Activated T-helper 1 cell treated with anti-CD3 and anti-CD28 coated beads, Interleukin-12 subunit alpha, Interleukin-12 subunit beta, Interleukin-2, Interleukin-4 antibody, amounts not matched to agents 30 ng/mL and 10 ng/mL and 1 ng/mL, durations not matched to agents 14 hours and 24 hours and 36 hours (primary cell): ENCODE data around the gene DYNC1H1. TPM values are rescaled to one million over a fixed set of nuclear protein-coding genes. Genes with fewer than 3 reads are reported as not detected.

Experiments
- DNase-seq: peaks from one replicate; pipeline ENCODE4 v3.0.0; 2021; ENCODE audit warnings: low spot score
- H3K27ac Mint-ChIP-seq: one replicate; pipeline ENCODE4 v1.8.0; 2021; ENCODE audit warnings: mild to moderate bottlenecking, mixed read lengths
- H3K27me3 Mint-ChIP-seq: one replicate; pipeline ENCODE4 v1.8.0; 2022; ENCODE audit warnings: mild to moderate bottlenecking, moderate library complexity, mixed read lengths; ENCODE audit not compliant: insufficient read depth
- H3K36me3 Mint-ChIP-seq: one replicate; pipeline ENCODE4 v1.8.0; 2021; ENCODE audit warnings: low read depth, mixed read lengths
- H3K4me1 Mint-ChIP-seq: one replicate; pipeline ENCODE4 v1.8.0; 2021; ENCODE audit warnings: low read depth, mixed read lengths
- H3K4me3 Mint-ChIP-seq: one replicate; pipeline ENCODE4 v1.8.0; 2021; ENCODE audit warnings: mild to moderate bottlenecking, moderate library complexity, mixed read lengths
- H3K9me3 Mint-ChIP-seq: one replicate; pipeline ENCODE4 v1.8.0; 2021; ENCODE audit warnings: mixed read lengths
- intact Hi-C: fragments of 100-400 bp; cut with micrococcal nuclease; formaldehyde crosslinking; loops from one replicate; pipeline ENCODE4 v1.15.1; 2024
- total RNA-seq: library from RNA; stranded (reverse); gene quantifications from 2 replicates; pipeline ENCODE4 v1.2.3, GENCODE V29; 2022

The DYNC1H1 gene
- total RNA-seq, 1 donor from 2014 or later: 241 TPM

GRCh38 chr14:102019006-102019540 lies 54.7 kb downstream of the DYNC1H1 start:
- H3K4me3 Mint-ChIP-seq: no peak overlapping the region
- H3K36me3 Mint-ChIP-seq: peaks cover 63% of the 10 kb centered on the region
- H3K27ac Mint-ChIP-seq: peak overlapping the region; percentile 34
- H3K4me1 Mint-ChIP-seq: peaks cover 20% of the 10 kb centered on the region
- no peaks in the 10 kb centered on the region for H3K27me3 Mint-ChIP-seq
- no peaks in the 10 kb centered on the region for H3K9me3 Mint-ChIP-seq
- intact Hi-C loops: no loop called here
- no peak for DNase-seq

GRCh38 chr14:102020058-102020971 lies 55.9 kb downstream of the DYNC1H1 start:
- H3K4me3 Mint-ChIP-seq: peak overlapping the region; percentile 32

GRCh38 chr14:102026934-102027333 lies 62.6 kb downstream of the DYNC1H1 start:
- Mint-ChIP-seq H3K4me3 (no peak overlapping the region), H3K27ac (peak overlapping the region; percentile 25), H3K4me1 (peaks cover 10% of the 10 kb centered on the region), H3K9me3 (no peaks in the 10 kb centered on the region), H3K36me3 (peaks cover 45% of the 10 kb centered on the region), H3K27me3 (no peaks in the 10 kb centered on the region)
- intact Hi-C loops: no loop called here
- no peak for DNase-seq

More at GRCh38 chr14:102020058-102020971, 55.9 kb downstream of the DYNC1H1 start:
- DNase-seq: peak; percentile 38
- no peaks in the 10 kb centered on the region for H3K27me3 Mint-ChIP-seq
- no peaks in the 10 kb centered on the region for H3K9me3 Mint-ChIP-seq
- H3K27ac Mint-ChIP-seq: peak overlapping the region; percentile 76
- intact Hi-C loops: loop anchor here (1.0 to 5.0 kb wide), 10 partner anchors 56 to 314 kb away; partner anchors contain the start of genes DYNC1H1 and WDR20
- H3K36me3 Mint-ChIP-seq: peaks cover 55% of the 10 kb centered on the region
- H3K4me1 Mint-ChIP-seq: peaks cover 20% of the 10 kb centered on the region

GRCh38 chr14:102027951-102028350 lies 63.6 kb downstream of the DYNC1H1 start:
- Mint-ChIP-seq H3K27me3 (no peaks in the 10 kb centered on the region), H3K27ac (no peak overlapping the region), H3K4me1 (peaks cover 10% of the 10 kb centered on the region), H3K9me3 (no peaks in the 10 kb centered on the region), H3K4me3 (no peak overlapping the region), H3K36me3 (peaks cover 44% of the 10 kb centered on the region)
- no peak for DNase-seq
- intact Hi-C loops: no loop called here

- Mint-ChIP-seq H3K4me3 (no peak overlapping the region), H3K27ac (no peak overlapping the region), H3K4me1 (peaks cover 10% of the 10 kb centered on the region), H3K27me3 (no peaks in the 10 kb centered on the region), H3K36me3 (peaks cover 51% of the 10 kb centered on the region), H3K9me3 (no peaks in the 10 kb centered on the region)
- DNase-seq: no peak
- intact Hi-C loops: no loop called here
These were observed 64.4 kb downstream of the DYNC1H1 start for GRCh38 chr14:102028733-102029132.

GRCh38 chr14:102029956-102030355 lies 65.6 kb downstream of the DYNC1H1 start:
- intact Hi-C loops: no loop called here
- no peaks in the 10 kb centered on the region for H3K27me3 Mint-ChIP-seq
- no peak overlapping the region for H3K27ac Mint-ChIP-seq
- peaks cover 10% of the 10 kb centered on the region for H3K4me1 Mint-ChIP-seq
- peaks cover 53% of the 10 kb centered on the region for H3K36me3 Mint-ChIP-seq
- no peak overlapping the region for H3K4me3 Mint-ChIP-seq
- H3K9me3 Mint-ChIP-seq: no peaks in the 10 kb centered on the region
- DNase-seq: no peak

- intact Hi-C loops: no loop called here
- Mint-ChIP-seq H3K4me3 (no peak overlapping the region), H3K4me1 (peaks cover 5% of the 10 kb centered on the region), H3K27ac (no peak overlapping the region), H3K36me3 (peaks cover 54% of the 10 kb centered on the region), H3K27me3 (no peaks in the 10 kb centered on the region), H3K9me3 (no peaks in the 10 kb centered on the region)
- DNase-seq: no peak
These were observed 68.9 kb downstream of the DYNC1H1 start for GRCh38 chr14:102033241-102033640.

- Mint-ChIP-seq H3K4me1 (no peaks in the 10 kb centered on the region), H3K27ac (no peak overlapping the region), H3K27me3 (no peaks in the 10 kb centered on the region), H3K36me3 (peaks cover 53% of the 10 kb centered on the region), H3K4me3 (no peak overlapping the region), H3K9me3 (no peaks in the 10 kb centered on the region)
- intact Hi-C loops: no loop called here
- DNase-seq: no peak
These were observed 69.9 kb downstream of the DYNC1H1 start for GRCh38 chr14:102034301-102034700.

GRCh38 chr14:102035914-102036313 lies 71.5 kb downstream of the DYNC1H1 start:
- DNase-seq: no peak
- Mint-ChIP-seq H3K36me3 (peaks cover 55% of the 10 kb centered on the region), H3K4me1 (no peaks in the 10 kb centered on the region), H3K4me3 (no peak overlapping the region), H3K27me3 (no peaks in the 10 kb centered on the region), H3K27ac (no peak overlapping the region), H3K9me3 (no peaks in the 10 kb centered on the region)
- intact Hi-C loops: no loop called here

- intact Hi-C loops: no loop called here
- DNase-seq: no peak
- Mint-ChIP-seq H3K4me3 (no peak overlapping the region), H3K27ac (peak overlapping the region; percentile 58), H3K4me1 (no peaks in the 10 kb centered on the region), H3K27me3 (no peaks in the 10 kb centered on the region), H3K9me3 (no peaks in the 10 kb centered on the region), H3K36me3 (peaks cover 69% of the 10 kb centered on the region)
These were observed 73.3 kb downstream of the DYNC1H1 start for GRCh38 chr14:102037686-102038085.

- H3K4me3 Mint-ChIP-seq: no peak overlapping the region
- no peaks in the 10 kb centered on the region for H3K27me3 Mint-ChIP-seq
- H3K36me3 Mint-ChIP-seq: peaks cover 63% of the 10 kb centered on the region
- H3K27ac Mint-ChIP-seq: no peak overlapping the region
- DNase-seq: no peak
- no peaks in the 10 kb centered on the region for H3K9me3 Mint-ChIP-seq
- intact Hi-C loops: no loop called here
- H3K4me1 Mint-ChIP-seq: no peaks in the 10 kb centered on the region
These were observed 74.8 kb downstream of the DYNC1H1 start for GRCh38 chr14:102039157-102039556.

- Mint-ChIP-seq H3K27me3 (no peaks in the 10 kb centered on the region), H3K4me3 (no peak overlapping the region), H3K9me3 (no peaks in the 10 kb centered on the region), H3K27ac (no peak overlapping the region), H3K4me1 (no peaks in the 10 kb centered on the region), H3K36me3 (peaks cover 64% of the 10 kb centered on the region)
- intact Hi-C loops: no loop called here
- DNase-seq: no peak
These were observed 75.8 kb downstream of the DYNC1H1 start for GRCh38 chr14:102040153-102040552.

GRCh38 chr14:102042699-102043098 lies 78.3 kb downstream of the DYNC1H1 start:
- DNase-seq: no peak
- intact Hi-C loops: no loop called here
- Mint-ChIP-seq H3K9me3 (no peaks in the 10 kb centered on the region), H3K4me1 (no peaks in the 10 kb centered on the region), H3K4me3 (no peak overlapping the region), H3K36me3 (peaks cover 58% of the 10 kb centered on the region), H3K27ac (no peak overlapping the region), H3K27me3 (no peaks in the 10 kb centered on the region)
